HCT116 (cell line): Measurements from ENCODE around the gene TRAPPC12. TPM values are rescaled to one million over a fixed set of nuclear protein-coding genes. Genes with fewer than 3 reads are reported as not detected.

Source experiments
- ATAC-seq: fragments of 200-7000 bp; cut with Tn5 transposase; 2 replicates; pipeline ENCODE4 v1.9.1; 2020; ENCODE audit warnings: mild to moderate bottlenecking, moderate library complexity
- BruUV-seq: library from RNA; stranded (reverse); fragments of 400-500 nt; replicated peaks from 2 replicates; lab custom pipeline; 2021; lab: Mats Ljungman, UMichigan
- CTCF ChIA-PET: fragments of 300-600 bp; sonication (Branson Sonifier 250); formaldehyde crosslinking; loops from one replicate; lab custom pipeline; 2021; ENCODE audit warnings: antibody characterized with exemption; lab: Charles Lee
- POLR2A ChIA-PET: fragments of 300-600, 350-600 bp; sonication (Branson Sonifier 250); formaldehyde crosslinking; loops from one replicate; lab custom pipeline; 2021; ENCODE audit warnings: antibody characterized with exemption; lab: Charles Lee
- RAD21 ChIA-PET, 2 experiments: fragments of 300-600 bp; sonication (Branson Sonifier 250); formaldehyde crosslinking; loops; one replicate each; lab custom pipeline; 2023; ENCODE audit warnings: low total read pairs in 2 of 2; ENCODE audit not compliant: uncharacterized antibody in 2 of 2, unreplicated experiment in 2 of 2, low non-redundant PET in 1 of 2; lab: Charles Lee
- DNase-seq: peaks from one replicate; pipeline ENCODE4 v3.0.0-alpha.2; 2010; ENCODE audit warnings: low read depth, low spot score
- H2AFZ ChIP-seq: fragments of 200-600 bp; shearing (Covaris generic), sonication (generic); 2 replicates; pipeline ENCODE4 v1.6.1; 2017; ENCODE audit warnings: low read depth, mixed run types, mixed read lengths, antibody characterized with exemption, low read length; ENCODE audit not compliant: poor library complexity, severe bottlenecking
- H3K27ac ChIP-seq: 2 replicates; pipeline ENCODE4 v1.5.1; 2012; ENCODE audit warnings: low read depth, low read length
- H3K27me3 ChIP-seq: fragments of 200-600 bp; sonication (generic); 2 replicates; pipeline ENCODE4 v1.6.1; 2016; ENCODE audit warnings: mixed run types, low read length, mixed read lengths; ENCODE audit not compliant: insufficient read depth
- H3K36me3 ChIP-seq, 2 experiments: fragments of 200-500 bp in 1 of 2; fragments of 200-600 bp in 1 of 2; sonication (Bioruptor generic) in 1 of 2; sonication (generic) in 1 of 2; 2 replicates each; pipeline versions ENCODE4 v1.5.1 to v1.6.1; 2014 to 2016; ENCODE audit warnings: low read length in 2 of 2, inconsistent platforms in 1 of 2, mixed read lengths in 1 of 2, mixed run types in 1 of 2; ENCODE audit not compliant: insufficient read depth in 2 of 2, control insufficient read depth in 1 of 2
- H3K4me1 ChIP-seq, 2 experiments: fragments of 200-600 bp in 1 of 2; sonication (generic) in 1 of 2; 2 replicates each; pipeline versions ENCODE4 v1.5.1 to v1.6.1; 2012 to 2017; ENCODE audit warnings: low read length in 2 of 2, inconsistent platforms in 1 of 2, mild to moderate bottlenecking in 1 of 2, mixed read lengths in 1 of 2, mixed run types in 1 of 2, moderate library complexity in 1 of 2; ENCODE audit not compliant: insufficient read depth in 2 of 2, control insufficient read depth in 1 of 2
- H3K4me2 ChIP-seq: fragments of 200-600 bp; sonication (generic); 2 replicates; pipeline ENCODE4 v1.6.1; 2017; ENCODE audit warnings: mixed run types, low read length, mixed read lengths
- H3K4me3 ChIP-seq, 2 experiments: fragments of 200-600 bp in 1 of 2; sonication (generic) in 1 of 2; replicated peaks in 1 of 2; 2 replicates each; pipeline ENCODE4 v1.5.1; 2011 to 2016; ENCODE audit warnings: low read length in 2 of 2, control low read depth in 1 of 2, low read depth in 1 of 2, mild to moderate bottlenecking in 1 of 2, mixed read lengths in 1 of 2, mixed run types in 1 of 2
- H3K79me2 ChIP-seq: fragments of 200-600 bp; sonication (generic); 2 replicates; pipeline ENCODE4 v1.6.1; 2017; ENCODE audit warnings: mild to moderate bottlenecking, mixed run types, low read length, moderate library complexity, mixed read lengths; ENCODE audit not compliant: insufficient read depth
- H3K9ac ChIP-seq: fragments of 200-600 bp; sonication (generic); 2 replicates; pipeline ENCODE4 v1.6.1; 2016; ENCODE audit warnings: low read length, mixed read lengths
- H3K9me2 ChIP-seq: fragments of 200-600 bp; sonication (generic), shearing (Covaris generic); 2 replicates; pipeline ENCODE4 v1.6.1; 2017; ENCODE audit warnings: mixed run types, mild to moderate bottlenecking, moderate library complexity; ENCODE audit not compliant: insufficient read depth
- H3K9me3 ChIP-seq, 2 experiments: fragments of 200-500 bp in 1 of 2; fragments of 200-600 bp in 1 of 2; sonication (Bioruptor generic) in 1 of 2; sonication (generic) in 1 of 2; 2 replicates each; pipeline ENCODE4 v1.6.1; 2014 to 2017; ENCODE audit warnings: low read length in 2 of 2, mixed read lengths in 2 of 2, inconsistent platforms in 1 of 2, low read depth in 1 of 2, mild to moderate bottlenecking in 1 of 2, mixed run types in 1 of 2, moderate library complexity in 1 of 2; ENCODE audit not compliant: control insufficient read depth in 1 of 2, insufficient read depth in 1 of 2
- H4K20me1 ChIP-seq: fragments of 200-600 bp; sonication (generic), shearing (Covaris generic); 2 replicates; pipeline ENCODE4 v1.6.1; 2017; ENCODE audit warnings: mixed run types, mild to moderate bottlenecking, moderate library complexity; ENCODE audit not compliant: insufficient read depth
- JUND ChIP-seq: IDR thresholded peaks from 2 replicates; pipeline ENCODE4 v1.6.1; 2012
- ZBTB33 ChIP-seq: IDR thresholded peaks from 2 replicates; pipeline ENCODE4 v1.6.1; 2011; ENCODE audit warnings: mild to moderate bottlenecking, low read length, moderate library complexity; ENCODE audit not compliant: insufficient replicate concordance; ENCODE audit errors: extremely low read depth
- ZFX ChIP-seq: fragments of 450-650 bp; IDR thresholded peaks from 2 replicates; pipeline ENCODE4 v1.6.1; 2017
- intact Hi-C: fragments of 100-400 bp; cut with micrococcal nuclease; formaldehyde crosslinking; loops from 2 replicates; pipeline ENCODE4 v1.10.0; 2022
- total RNA-seq: library from RNA; stranded (reverse); gene quantifications from one replicate; pipeline ENCODE4 v1.2.1, GENCODE V29; 2021; ENCODE audit not compliant: unreplicated experiment

The TRAPPC12 gene
- total RNA-seq, 1 experiment from 2014 or later, result 47.4 TPM

DNA sequence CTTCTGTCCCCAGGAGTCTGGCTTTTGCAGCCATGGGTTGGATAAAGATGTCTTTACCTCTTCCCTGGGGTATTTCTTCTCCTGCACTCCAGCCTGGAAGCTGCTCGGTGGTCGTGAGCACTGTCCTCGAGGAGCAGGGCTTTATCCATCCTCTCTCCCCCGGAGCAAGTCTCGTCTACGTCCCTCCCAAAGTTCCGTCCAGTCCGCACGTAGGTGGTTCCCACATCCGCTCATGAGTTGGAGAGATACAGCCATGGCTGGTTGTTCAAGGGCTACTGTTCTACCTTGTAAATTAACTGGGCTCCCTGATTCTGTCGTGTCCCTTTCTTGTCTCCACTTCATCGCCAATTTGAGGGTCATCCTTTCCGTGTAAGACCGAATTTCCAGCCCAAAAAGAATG, 47.1 kb downstream of the TRAPPC12 start:
- ATAC-seq, result no peak
- Histone ChIP-seq H3K4me2 (no peak overlapping the region), H3K9ac (no peak overlapping the region), H3K4me3 (no peak overlapping the region), H3K9me2 (no peaks in the 10 kb centered on the region), H4K20me1 (peaks cover 6% of the 10 kb centered on the region; the same call in 1 of the 2 replicates), H2AFZ (no peak overlapping the region), H3K4me1 (no peaks in the 10 kb centered on the region), H3K27me3 (no peaks in the 10 kb centered on the region), H3K79me2 (no peaks in the 10 kb centered on the region), H3K9me3 (no peaks in the 10 kb centered on the region), H3K27ac (no peak overlapping the region), H3K36me3 (peaks cover 8 to 9% of the 10 kb centered on the region in 2 experiments; a peak in 3 of 4 replicates)
- TF ChIP-seq ZBTB33, result no peak
- no peak for TF ChIP-seq JUND
- no TSS peak for BruUV-seq
- DNase-seq, result no peak
- POLR2A ChIA-PET, result no interaction called here
- RAD21 ChIA-PET, result no interaction called here
- intact Hi-C loops, result no loop called here
- CTCF ChIA-PET, result no interaction called here

DNA sequence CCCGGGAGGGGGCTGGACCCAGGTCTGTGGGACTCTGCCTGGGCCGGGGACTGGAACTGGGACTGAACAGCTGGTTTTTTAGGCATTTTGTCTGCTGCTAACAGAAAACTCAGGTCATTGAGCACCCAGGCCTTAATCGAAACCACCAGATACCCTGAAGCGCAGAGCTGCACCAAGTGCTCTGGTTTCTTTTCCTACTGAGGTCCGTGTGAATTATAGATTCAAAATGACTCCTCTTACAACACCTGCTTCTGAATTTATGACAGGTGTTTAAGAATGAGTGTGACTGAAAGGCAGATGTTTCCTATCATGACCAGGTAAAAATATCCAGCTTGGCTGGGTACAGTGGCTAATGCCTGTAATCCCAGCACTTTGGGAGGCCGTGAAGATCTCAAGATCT, 47.8 kb downstream of the TRAPPC12 start:
- Histone ChIP-seq H3K4me2 (no peak overlapping the region), H3K4me3 (no peak overlapping the region), H3K27me3 (no peaks in the 10 kb centered on the region), H3K4me1 (no peaks in the 10 kb centered on the region), H3K36me3 (peaks cover 8 to 9% of the 10 kb centered on the region in 2 experiments; a peak in 3 of 4 replicates), H3K9me2 (no peaks in the 10 kb centered on the region), H4K20me1 (peaks cover 6% of the 10 kb centered on the region; the same call in 1 of the 2 replicates), H3K9ac (no peak overlapping the region), H3K9me3 (no peaks in the 10 kb centered on the region), H3K27ac (no peak overlapping the region), H3K79me2 (no peaks in the 10 kb centered on the region), H2AFZ (no peak overlapping the region)
- ChIA-PET POLR2A (no interaction called here), RAD21 (no interaction called here), CTCF (no interaction called here)
- DNase-seq (no peak), ATAC-seq (no peak)
- intact Hi-C loops, result no loop called here
- no peak for TF ChIP-seq ZFX
- no TSS peak for BruUV-seq
